Vagina (tissue), 2 donors: ENCODE results near the gene CHRD.

Experiments
- POLR2A ChIP-seq, 2 donors: fragments of 450-650 bp; IDR thresholded peaks; one replicate each; pipeline ENCODE4 v1.6.1; 2017; ENCODE audit warnings: antibody characterized with exemption in 2 of 2, mild to moderate bottlenecking in 2 of 2, moderate library complexity in 2 of 2
- POLR2AphosphoS5 ChIP-seq, 2 donors: sonication (generic); formaldehyde crosslinking; IDR thresholded peaks; one replicate each; pipeline ENCODE4 v1.9.0; 2017; ENCODE audit warnings: antibody characterized with exemption in 2 of 2, mild to moderate bottlenecking in 2 of 2, low read depth in 1 of 2; ENCODE audit not compliant: insufficient read depth in 1 of 2
- TF ChIP-seq, protein P1 (sequence below), 3 experiments: fragments of 450-650 bp in 2 of 3; fragments of 200-600 bp in 1 of 3; sonication (generic) in 1 of 3; IDR thresholded peaks; one replicate each; pipeline ENCODE4 v1.5.1; 2017 to 2019; ENCODE audit warnings: antibody characterized with exemption in 3 of 3, mild to moderate bottlenecking in 2 of 3, moderate library complexity in 2 of 3

DNA sequence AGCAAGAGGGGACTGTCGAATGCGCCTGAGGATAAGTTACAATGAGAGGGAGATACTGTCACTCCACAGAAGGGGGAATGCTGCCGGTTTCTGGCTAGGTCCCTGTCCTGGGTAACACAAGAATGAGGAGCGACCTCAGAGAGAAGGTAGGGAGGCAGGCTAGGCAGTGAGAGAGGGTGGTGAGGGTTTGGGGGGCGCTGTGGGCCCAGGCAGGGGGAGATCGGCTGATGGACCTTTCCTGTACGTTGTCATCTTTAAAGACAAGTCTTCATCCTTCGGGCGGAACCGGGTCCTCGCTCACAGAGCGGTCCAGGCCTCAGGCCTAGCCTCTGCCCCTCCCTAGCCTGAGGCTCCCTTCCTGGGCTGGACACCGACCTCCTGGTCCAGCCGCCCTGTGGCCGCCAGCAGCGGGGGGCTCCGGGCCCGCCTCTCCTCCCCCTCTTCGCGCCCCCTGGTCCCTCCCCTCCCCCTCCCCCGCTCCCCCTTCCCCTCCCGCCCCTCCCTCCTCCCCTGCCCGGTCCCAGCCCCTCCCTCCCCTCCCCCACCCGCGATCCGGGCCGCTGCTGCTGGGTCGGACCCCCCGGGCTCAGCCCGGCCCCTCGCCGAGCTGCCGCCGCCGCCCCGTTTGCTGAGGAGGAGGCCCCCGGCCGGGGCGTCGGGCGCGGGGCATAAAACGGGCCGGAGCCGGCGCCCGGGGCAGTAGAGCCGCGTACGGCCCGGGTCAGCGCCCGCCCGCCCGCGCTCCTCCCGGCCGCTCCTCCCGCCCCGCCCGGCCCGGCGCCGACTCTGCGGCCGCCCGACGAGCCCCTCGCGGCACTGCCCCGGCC, at the start of gene CHRD:
- TF ChIP-seq, protein P1, sequence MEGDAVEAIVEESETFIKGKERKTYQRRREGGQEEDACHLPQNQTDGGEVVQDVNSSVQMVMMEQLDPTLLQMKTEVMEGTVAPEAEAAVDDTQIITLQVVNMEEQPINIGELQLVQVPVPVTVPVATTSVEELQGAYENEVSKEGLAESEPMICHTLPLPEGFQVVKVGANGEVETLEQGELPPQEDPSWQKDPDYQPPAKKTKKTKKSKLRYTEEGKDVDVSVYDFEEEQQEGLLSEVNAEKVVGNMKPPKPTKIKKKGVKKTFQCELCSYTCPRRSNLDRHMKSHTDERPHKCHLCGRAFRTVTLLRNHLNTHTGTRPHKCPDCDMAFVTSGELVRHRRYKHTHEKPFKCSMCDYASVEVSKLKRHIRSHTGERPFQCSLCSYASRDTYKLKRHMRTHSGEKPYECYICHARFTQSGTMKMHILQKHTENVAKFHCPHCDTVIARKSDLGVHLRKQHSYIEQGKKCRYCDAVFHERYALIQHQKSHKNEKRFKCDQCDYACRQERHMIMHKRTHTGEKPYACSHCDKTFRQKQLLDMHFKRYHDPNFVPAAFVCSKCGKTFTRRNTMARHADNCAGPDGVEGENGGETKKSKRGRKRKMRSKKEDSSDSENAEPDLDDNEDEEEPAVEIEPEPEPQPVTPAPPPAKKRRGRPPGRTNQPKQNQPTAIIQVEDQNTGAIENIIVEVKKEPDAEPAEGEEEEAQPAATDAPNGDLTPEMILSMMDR (IDR thresholded peaks at IDR 0.05): no peak
- peak in 1 of 2 donors; percentile 9 for TF ChIP-seq POLR2A (IDR thresholded peaks at IDR 0.05)
- TF ChIP-seq POLR2AphosphoS5 (IDR thresholded peaks at IDR 0.05; ENCODE audit: insufficient read depth in 1 of 2, low read depth in 1 of 2): peak in 1 of 2 donors; percentile 38
